Esophagus muscularis mucosa (tissue), 4 donors: Measurements from ENCODE around the gene TFPI.

Source experiments
- CTCF ChIP-seq, 3 experiments: fragments of 200-600 bp in 2 of 3; fragments of 450-650 bp in 1 of 3; sonication (generic) in 2 of 3; IDR thresholded peaks; one replicate each; pipeline ENCODE4 v1.5.1; 2017 to 2019; ENCODE audit warnings: antibody characterized with exemption in 3 of 3, mild to moderate bottlenecking in 2 of 3, moderate library complexity in 1 of 3
- EP300 ChIP-seq: sonication (generic); formaldehyde crosslinking; IDR thresholded peaks from one replicate; pipeline ENCODE4 v1.6.1; 2017; ENCODE audit warnings: antibody characterized with exemption
- POLR2A ChIP-seq: fragments of 450-650 bp; IDR thresholded peaks from one replicate; pipeline ENCODE4 v1.6.1; 2017; ENCODE audit warnings: antibody characterized with exemption, moderate library complexity, mild to moderate bottlenecking, low read depth

- TF ChIP-seq CTCF (IDR thresholded peaks at IDR 0.05) = no peak
- no peak for TF ChIP-seq EP300
- no peak for TF ChIP-seq POLR2A
These were observed 8.9 kb downstream of the TFPI start for GRCh38 chr2:187545238-187545751.
